GM08714 (cell line): ENCODE results near the gene FAM221B.

Experiments
- H3K4me3 ChIP-seq: fragments of 200-500 bp; sonication (Bioruptor generic); 2 replicates; pipeline ENCODE4 v1.5.1; 2014; ENCODE audit warnings: mild to moderate bottlenecking, low read length, inconsistent platforms
- ZNF274 ChIP-seq: IDR thresholded peaks from 2 replicates; pipeline ENCODE4 v1.6.1; 2012; ENCODE audit warnings: mild to moderate bottlenecking, low read depth, low read length

FAM221B gene

DNA sequence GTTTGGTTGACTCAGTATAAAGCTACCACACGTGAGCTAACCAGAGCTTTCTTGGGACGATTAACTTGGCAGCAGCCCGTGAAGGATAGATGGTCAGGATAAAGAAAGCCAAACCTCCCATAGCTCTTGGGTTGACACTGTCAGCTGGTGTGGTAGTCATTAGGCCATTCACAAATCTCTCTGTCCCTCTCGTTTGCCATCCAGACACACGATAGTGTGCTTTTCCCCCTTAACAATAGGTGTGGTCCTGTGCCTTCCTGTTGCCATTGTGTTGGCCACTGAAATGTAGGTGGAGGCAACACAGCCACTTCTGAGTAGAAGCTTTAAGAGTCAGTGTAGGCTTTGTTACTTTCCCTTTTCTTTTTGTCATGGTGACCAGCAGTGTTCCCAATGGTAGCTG, 29.9 kb upstream of the FAM221B start:
- no peak for TF ChIP-seq ZNF274
- H3K4me3 ChIP-seq = no peak overlapping the region

DNA sequence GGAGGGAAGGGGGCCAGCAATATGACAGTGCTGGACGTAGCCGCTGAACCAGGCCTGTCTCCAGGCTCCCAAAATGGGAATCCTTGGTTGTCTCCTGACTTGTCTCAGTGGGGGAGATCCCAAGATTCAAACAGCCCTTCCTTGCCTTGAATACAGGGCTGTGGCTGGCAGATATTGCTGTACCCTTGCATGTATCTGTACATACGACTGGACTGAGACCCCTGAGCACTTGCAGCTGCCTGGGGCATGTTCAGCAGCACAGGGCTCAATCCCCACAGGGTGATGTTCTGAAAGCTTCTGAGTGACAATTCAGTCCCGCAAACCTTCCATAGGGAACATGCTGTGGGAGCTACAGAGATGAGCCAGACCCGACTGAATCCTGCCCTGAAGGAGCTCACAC, 28.4 kb upstream of the FAM221B start:
- TF ChIP-seq ZNF274 = no peak

DNA sequence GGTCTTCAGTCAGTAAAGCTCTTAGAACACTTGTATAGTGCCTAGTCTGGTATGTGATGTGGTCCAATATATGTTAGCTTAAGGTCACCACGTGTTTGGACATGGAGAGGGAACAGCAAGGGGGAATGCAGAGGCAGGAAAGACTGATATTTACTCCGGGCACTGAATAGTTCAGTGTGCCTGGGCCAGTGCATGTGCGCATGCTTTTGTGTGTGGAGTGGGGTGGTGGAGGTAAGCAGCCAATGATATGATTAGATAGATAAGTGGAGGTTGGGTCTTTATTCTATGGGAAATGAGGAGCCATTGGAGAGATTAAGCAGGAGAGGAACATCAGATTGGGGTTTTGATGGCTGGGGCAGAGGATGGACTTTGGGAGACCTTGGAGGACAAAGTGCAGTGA, 27.7 kb upstream of the FAM221B start:
- TF ChIP-seq ZNF274 = no peak
- H3K4me3 ChIP-seq = no peak overlapping the region

More for the DNA sequence above, 28.4 kb upstream of the FAM221B start:
- H3K4me3 ChIP-seq = no peak overlapping the region

- no peak overlapping the region for H3K4me3 ChIP-seq
- no peak for TF ChIP-seq ZNF274
Measured at GRCh38 chr9:35854091-35854762, 25.7 kb upstream of the FAM221B start.

DNA sequence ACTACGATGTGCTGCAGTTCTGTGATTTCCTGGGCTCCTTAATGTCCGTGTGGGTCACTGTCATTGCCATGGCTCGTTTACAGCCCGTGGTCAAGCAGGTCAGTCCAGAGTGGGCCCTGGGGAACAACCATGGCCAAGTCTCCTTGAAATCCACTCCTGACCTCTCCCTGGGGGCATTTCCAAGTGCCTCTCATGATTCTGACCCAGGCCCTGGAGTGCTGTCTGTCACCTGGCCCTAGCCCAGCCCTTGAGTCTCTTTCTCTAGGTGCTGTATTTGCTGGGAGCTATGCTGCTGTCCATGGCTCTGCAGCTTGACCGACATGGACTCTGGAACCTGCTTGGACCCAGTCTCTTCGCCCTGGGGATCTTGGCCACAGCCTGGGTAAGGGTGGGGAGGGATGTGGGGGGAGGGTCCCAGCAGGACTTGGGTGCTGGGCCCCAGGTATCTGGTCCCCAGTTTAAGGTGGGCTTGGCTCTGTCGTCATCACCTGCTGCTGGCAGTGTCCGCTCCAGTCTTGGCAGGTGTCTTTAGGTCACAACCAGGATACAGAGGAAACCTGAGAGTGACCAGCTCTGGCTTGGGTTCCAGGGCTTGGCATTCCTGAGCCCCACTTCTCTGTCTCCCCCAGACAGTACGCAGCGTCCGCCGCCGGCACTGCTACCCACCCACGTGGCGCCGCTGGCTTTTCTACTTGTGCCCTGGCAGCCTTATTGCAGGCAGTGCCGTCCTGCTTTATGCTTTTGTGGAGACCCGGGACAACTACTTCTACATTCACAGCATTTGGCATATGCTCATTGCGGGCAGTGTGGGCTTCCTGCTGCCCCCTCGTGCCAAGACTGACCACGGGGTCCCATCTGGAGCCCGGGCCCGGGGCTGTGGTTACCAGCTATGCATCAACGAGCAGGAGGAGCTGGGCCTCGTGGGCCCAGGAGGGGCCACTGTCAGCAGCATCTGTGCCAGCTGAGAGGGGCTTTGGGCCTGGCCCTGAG, 24.6 kb upstream of the FAM221B start:
- TF ChIP-seq ZNF274 = no peak

GRCh38 chr9:35852267-35852815, 23.8 kb upstream of the FAM221B start:
- no peak for TF ChIP-seq ZNF274
- H3K4me3 ChIP-seq = no peak overlapping the region

More for the DNA sequence above, 24.6 kb upstream of the FAM221B start:
- no peak overlapping the region for H3K4me3 ChIP-seq

GRCh38 chr9:35847792-35848572, 19.4 kb upstream of the FAM221B start:
- H3K4me3 ChIP-seq = peak overlapping the region; percentile 38; the same call in 1 of the 2 replicates
- TF ChIP-seq ZNF274 = no peak

GRCh38 chr9:35845824-35846771, 17.6 kb upstream of the FAM221B start:
- TF ChIP-seq ZNF274 = no peak

GRCh38 chr9:35844628-35845270, 16.2 kb upstream of the FAM221B start:
- no peak for TF ChIP-seq ZNF274
- H3K4me3 ChIP-seq = no peak overlapping the region

More at GRCh38 chr9:35845824-35846771, 17.6 kb upstream of the FAM221B start:
- H3K4me3 ChIP-seq = no peak overlapping the region; the same call in 1 of the 2 replicates

DNA sequence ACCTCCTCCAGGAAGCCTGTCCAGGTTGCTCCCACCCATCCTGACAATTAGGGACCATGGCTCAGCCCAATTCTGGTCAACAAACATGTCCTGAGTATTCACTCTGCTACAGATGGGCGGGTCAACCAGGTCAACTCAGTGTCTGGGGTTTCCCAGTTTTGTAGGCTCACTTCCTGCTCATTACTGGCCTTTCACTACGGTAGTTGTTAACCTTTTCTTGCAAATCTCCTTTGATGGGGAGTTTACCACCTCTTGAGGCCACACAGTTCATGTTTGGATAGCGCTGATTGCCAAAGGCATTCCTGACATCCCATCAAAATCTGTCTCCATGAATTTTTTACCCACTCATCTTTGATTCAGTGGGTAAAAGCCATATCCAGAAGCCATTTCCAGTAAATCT, 14.3 kb upstream of the FAM221B start:
- H3K4me3 ChIP-seq = no peak overlapping the region
- no peak for TF ChIP-seq ZNF274

DNA sequence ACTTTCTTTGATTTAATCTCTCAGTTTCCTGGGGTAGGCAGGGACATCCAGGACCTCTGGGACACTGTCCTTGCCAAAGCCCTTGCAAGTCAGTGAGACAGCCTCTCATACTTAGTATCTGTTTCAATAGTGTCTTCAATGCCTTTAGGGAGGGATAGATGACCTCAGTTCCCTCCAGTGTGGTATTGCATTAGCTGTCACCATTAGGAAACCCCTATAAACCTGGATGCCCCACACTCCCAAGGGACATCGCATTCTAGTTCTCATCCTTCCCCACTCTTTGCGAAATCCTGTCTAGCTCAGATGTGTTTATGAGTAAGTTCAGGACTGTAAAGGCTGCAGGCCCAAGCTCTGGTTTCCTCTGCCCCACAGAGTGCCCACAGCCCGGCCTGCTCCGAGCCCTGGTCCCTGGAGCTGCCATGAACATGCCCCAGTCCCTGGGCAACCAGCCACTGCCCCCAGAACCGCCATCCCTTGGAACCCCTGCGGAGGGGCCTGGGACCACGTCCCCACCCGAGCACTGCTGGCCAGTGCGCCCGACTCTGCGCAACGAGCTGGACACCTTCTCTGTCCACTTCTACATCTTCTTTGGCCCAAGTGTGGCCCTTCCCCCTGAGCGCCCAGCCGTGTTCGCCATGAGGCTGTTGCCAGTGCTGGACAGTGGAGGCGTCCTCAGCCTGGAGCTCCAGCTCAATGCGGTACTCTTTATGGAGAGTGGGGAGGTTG, 13.7 kb upstream of the FAM221B start:
- H3K4me3 ChIP-seq = no peak overlapping the region
- TF ChIP-seq ZNF274 = no peak

- TF ChIP-seq ZNF274 = no peak
- no peak overlapping the region for H3K4me3 ChIP-seq
Measured at GRCh38 chr9:35841645-35841900, 13.0 kb upstream of the FAM221B start.
